GM19467 (cell line): Measurements from ENCODE around the gene TEX38.
"Not testable (repeated sequence)": the region's sequence is repeated elsewhere in the genome, so short reads cannot be mapped to it uniquely, and the experiment has no call there.

Experiments
- ATAC-seq: cut with Tn5 transposase; IDR thresholded peaks from one replicate; pipeline ENCODE4 v1.9.1; 2021; ENCODE audit warnings: mild to moderate bottlenecking, moderate library complexity; ENCODE audit not compliant: unreplicated experiment

Gene TEX38

GRCh38 chr1:46654698-46655097 lies 17.0 kb upstream of the TEX38 start:
- not testable (repeated sequence) for ATAC-seq

GRCh38 chr1:46655848-46656247 lies 15.8 kb upstream of the TEX38 start:
- no peak for ATAC-seq

GRCh38 chr1:46656643-46657042 lies 15.0 kb upstream of the TEX38 start:
- no peak for ATAC-seq

GRCh38 chr1:46657775-46658174 lies 13.9 kb upstream of the TEX38 start:
- no peak for ATAC-seq

GRCh38 chr1:46659307-46659870 lies 12.3 kb upstream of the TEX38 start:
- no peak for ATAC-seq

- ATAC-seq = not testable (repeated sequence)
Observed at GRCh38 chr1:46660116-46660515, 11.5 kb upstream of the TEX38 start.

GRCh38 chr1:46662919-46663318 lies 8.7 kb upstream of the TEX38 start:
- ATAC-seq = not testable (repeated sequence)

- no peak for ATAC-seq
Observed at GRCh38 chr1:46665983-46666382, 5.7 kb upstream of the TEX38 start.

GRCh38 chr1:46667782-46668760 lies 3.6 kb upstream of the TEX38 start, which contains the start of gene ATPAF1:
TSS of gene ATPAF1 (minus strand) at chr1:46668364. CDS start at chr1:46668322, 42 bp downstream.
- peak; percentile 78 for ATAC-seq

- no peak for ATAC-seq
Observed at GRCh38 chr1:46670134-46670533, 1.5 kb upstream of the TEX38 start.

- ATAC-seq = no peak
Observed at GRCh38 chr1:46672696-46673095, 1.0 kb downstream of the TEX38 start.

- no peak for ATAC-seq
Observed at GRCh38 chr1:46673749-46674182, 2.1 kb downstream of the TEX38 start.

- no peak for ATAC-seq
Observed at GRCh38 chr1:46675549-46676314, 4.1 kb downstream of the TEX38 start.

- ATAC-seq = no peak
Observed at GRCh38 chr1:46676531-46676930, 4.9 kb downstream of the TEX38 start.

GRCh38 chr1:46677339-46677738 lies 5.7 kb downstream of the TEX38 start:
- ATAC-seq = no peak

- no peak for ATAC-seq
Observed at GRCh38 chr1:46679789-46680573, 8.3 kb downstream of the TEX38 start.

- ATAC-seq = no peak
Observed at GRCh38 chr1:46681333-46682034, 9.8 kb downstream of the TEX38 start.

- ATAC-seq = no peak
Observed at GRCh38 chr1:46682064-46682463, 10.4 kb downstream of the TEX38 start.

- no peak for ATAC-seq
Observed at GRCh38 chr1:46684670-46685069, 13.0 kb downstream of the TEX38 start.

GRCh38 chr1:46686255-46686654 lies 14.6 kb downstream of the TEX38 start:
- ATAC-seq = no peak
